GM12872 (cell line): Measurements from ENCODE around the gene NBL1.

Source experiments
- CTCF ChIP-seq: IDR thresholded peaks from 3 replicates; pipeline ENCODE4 v1.5.1; 2011; ENCODE audit warnings: low read depth, mild to moderate bottlenecking, low read length, moderate library complexity; ENCODE audit not compliant: insufficient read depth

Gene NBL1

GRCh38 chr1:19656780-19657466 lies 12.8 kb downstream of the NBL1 start:
- TF ChIP-seq CTCF: no peak

GRCh38 chr1:19657511-19657910 lies 13.4 kb downstream of the NBL1 start:
- no peak for TF ChIP-seq CTCF

- TF ChIP-seq CTCF: no peak
Measured at GRCh38 chr1:19658186-19658585, 14.1 kb downstream of the NBL1 start.

- TF ChIP-seq CTCF: peak; percentile 62; the same call in 2 of the 3 replicates
Measured at GRCh38 chr1:19661721-19662228, 17.7 kb downstream of the NBL1 start.

GRCh38 chr1:19662313-19662712 lies 18.2 kb downstream of the NBL1 start:
- TF ChIP-seq CTCF: no peak

- TF ChIP-seq CTCF: no peak
Measured at GRCh38 chr1:19664453-19665185, 20.5 kb downstream of the NBL1 start, which contains the start of gene HTR6. TSS of gene HTR6 (plus strand) at chr1:19664875. CDS start at chr1:19665754, 879 bp downstream.

- no peak for TF ChIP-seq CTCF
Measured at GRCh38 chr1:19665186-19665495, 21.0 kb downstream of the NBL1 start.
